Neural cell (in vitro differentiated cells): ENCODE measurements around the gene CDK4. TPM values are rescaled to one million over a fixed set of nuclear protein-coding genes. Genes with fewer than 3 reads are reported as not detected.

Experiments
- H2AFZ ChIP-seq: fragments of 200-600, 300-800 bp; sonication (generic), shearing (Covaris generic); 2 replicates; pipeline ENCODE4 v1.6.0; 2014; ENCODE audit warnings: low read depth, mild to moderate bottlenecking, antibody characterized with exemption, low read length, moderate library complexity
- H3F3A ChIP-seq: fragments of 200-600 bp; shearing (Covaris generic); 2 replicates; pipeline ENCODE4 v1.6.1; 2016; ENCODE audit warnings: mild to moderate bottlenecking, moderate library complexity, mixed read lengths, antibody characterized with exemption, low read length; ENCODE audit not compliant: insufficient read depth, poor library complexity, severe bottlenecking
- H3K27ac ChIP-seq: fragments of 200-600, 300-800 bp; sonication (generic), shearing (Covaris generic); 2 replicates; pipeline ENCODE4 v1.5.1; 2014; ENCODE audit warnings: mild to moderate bottlenecking, low read length, moderate library complexity
- H3K27me3 ChIP-seq: fragments of 300-800, 200-600 bp; sonication (generic), shearing (Covaris generic); 2 replicates; pipeline ENCODE4 v1.6.0; 2014; ENCODE audit warnings: mild to moderate bottlenecking, low read depth, low read length, moderate library complexity; ENCODE audit not compliant: insufficient read depth
- H3K36me3 ChIP-seq: fragments of 300-800, 200-600 bp; sonication (generic), shearing (Covaris generic); 2 replicates; pipeline ENCODE4 v1.5.1; 2014; ENCODE audit warnings: mild to moderate bottlenecking, antibody characterized with exemption, low read length, moderate library complexity; ENCODE audit not compliant: insufficient read depth
- H3K4me2 ChIP-seq: fragments of 300-800, 200-600 bp; sonication (generic), shearing (Covaris generic); 2 replicates; pipeline ENCODE4 v1.6.0; 2014; ENCODE audit warnings: mild to moderate bottlenecking, low read length
- H3K4me3 ChIP-seq: fragments of 300-800, 200-600 bp; sonication (generic), shearing (Covaris generic); 2 replicates; pipeline ENCODE4 v1.5.1; 2014; ENCODE audit warnings: mild to moderate bottlenecking, low read length, moderate library complexity
- H3K79me2 ChIP-seq: fragments of 200-600 bp; shearing (Covaris generic); replicated peaks from 2 replicates; pipeline ENCODE4 v1.6.0; 2014; ENCODE audit warnings: mild to moderate bottlenecking, low read length, moderate library complexity; ENCODE audit not compliant: insufficient read depth
- H3K9ac ChIP-seq: fragments of 300-800, 200-600 bp; sonication (generic), shearing (Covaris generic); 2 replicates; pipeline ENCODE4 v1.6.1; 2016; ENCODE audit warnings: mild to moderate bottlenecking, low read length, mixed read lengths
- H3K9me2 ChIP-seq: fragments of 200-600 bp; shearing (Covaris generic); 2 replicates; pipeline ENCODE4 v1.6.1; 2016; ENCODE audit warnings: mild to moderate bottlenecking, low read length, mixed read lengths; ENCODE audit not compliant: insufficient read depth
- H3K9me3 ChIP-seq: fragments of 200-600, 300-800 bp; sonication (generic), shearing (Covaris generic); 2 replicates; pipeline ENCODE4 v1.6.1; 2016; ENCODE audit warnings: mild to moderate bottlenecking, mixed run types, low read length, moderate library complexity, mixed read lengths
- H4K20me1 ChIP-seq: fragments of 200-600 bp; shearing (Covaris generic); 2 replicates; pipeline ENCODE4 v1.6.1; 2016; ENCODE audit warnings: mild to moderate bottlenecking, mixed run types; ENCODE audit not compliant: insufficient read depth
- CTCF ChIP-seq: fragments of 450-650 bp; IDR thresholded peaks from 2 replicates; pipeline ENCODE4 v1.5.1; 2014; ENCODE audit warnings: antibody characterized with exemption, mild to moderate bottlenecking, moderate library complexity; ENCODE audit not compliant: poor library complexity, severe bottlenecking
- EP300 ChIP-seq: fragments of 450-650 bp; conservative IDR thresholded peaks from 2 replicates; pipeline ENCODE4 v1.6.1; 2014; ENCODE audit warnings: antibody characterized with exemption, mild to moderate bottlenecking, moderate library complexity; ENCODE audit not compliant: poor library complexity, severe bottlenecking
- MXI1 ChIP-seq: fragments of 450-650 bp; conservative IDR thresholded peaks from 2 replicates; pipeline ENCODE4 v1.6.1; 2014; ENCODE audit warnings: antibody characterized with exemption, mild to moderate bottlenecking; ENCODE audit not compliant: poor library complexity, severe bottlenecking
- POLR2AphosphoS5 ChIP-seq: IDR thresholded peaks from 2 replicates; pipeline ENCODE4 v1.6.1; 2012
- RAD21 ChIP-seq: fragments of 450-650 bp; conservative IDR thresholded peaks from 2 replicates; pipeline ENCODE4 v1.6.1; 2014; ENCODE audit warnings: antibody characterized with exemption, mild to moderate bottlenecking, moderate library complexity
- REST ChIP-seq: IDR thresholded peaks from 2 replicates; pipeline ENCODE4 v1.6.1; 2012; ENCODE audit warnings: borderline replicate concordance
- SMC3 ChIP-seq: fragments of 450-650 bp; conservative IDR thresholded peaks from 2 replicates; pipeline ENCODE4 v1.6.1; 2014; ENCODE audit warnings: antibody characterized with exemption, mild to moderate bottlenecking, moderate library complexity; ENCODE audit not compliant: poor library complexity
- TAF1 ChIP-seq: IDR thresholded peaks from 2 replicates; pipeline ENCODE4 v1.6.1; 2012; ENCODE audit warnings: low read depth
- polyA plus RNA-seq: library from polyadenylated mRNA; depleted of rRNA; stranded (reverse); fragments of >200 nt; gene quantifications from 2 replicates; pipeline ENCODE4 v1.2.3, GENCODE V29; 2014

Gene CDK4
- polyA plus RNA-seq, 1 donor from 2014 or later, result 104 TPM

GRCh38 chr12:57735952-57736740 is 16.0 kb downstream of the CDK4 start:
- peak overlapping the region; percentile 90 for H3K4me2 ChIP-seq
- peak overlapping the region; percentile 95 for H3K9ac ChIP-seq
- H3K9me2 ChIP-seq, result no peaks in the 10 kb centered on the region
- H3K36me3 ChIP-seq, result peaks cover 16% of the 10 kb centered on the region
- TF ChIP-seq TAF1 (no peak), POLR2AphosphoS5 (no peak), MXI1 (no peak), CTCF (peak; percentile 64), SMC3 (peak; percentile 43), REST (no peak), RAD21 (peak; percentile 61)
- no peak overlapping the region for H3K27ac ChIP-seq
- no peaks in the 10 kb centered on the region for H3F3A ChIP-seq
- H3K9me3 ChIP-seq, result no peaks in the 10 kb centered on the region
- H3K27me3 ChIP-seq, result peaks cover 45% of the 10 kb centered on the region
- peaks cover 20% of the 10 kb centered on the region for H4K20me1 ChIP-seq
- peak overlapping the region; percentile 88 for H3K4me3 ChIP-seq
- no peak overlapping the region for H2AFZ ChIP-seq
- no peaks in the 10 kb centered on the region for H3K79me2 ChIP-seq

- Histone ChIP-seq H3F3A (no peaks in the 10 kb centered on the region), H3K9me2 (no peaks in the 10 kb centered on the region), H3K36me3 (peaks cover 16% of the 10 kb centered on the region), H3K9me3 (no peaks in the 10 kb centered on the region), H3K9ac (peak overlapping the region; percentile 95), H4K20me1 (peaks cover 20% of the 10 kb centered on the region), H3K4me2 (peak overlapping the region; percentile 90), H3K27me3 (peaks cover 50% of the 10 kb centered on the region), H3K79me2 (no peaks in the 10 kb centered on the region), H2AFZ (no peak overlapping the region), H3K4me3 (peak overlapping the region; percentile 88), H3K27ac (no peak overlapping the region)
- TF ChIP-seq EP300 (no peak), REST (no peak)
Measured at GRCh38 chr12:57735198-57735855, 16.8 kb downstream of the CDK4 start.
